ENCODE results near the gene ZFP28.

DNA sequence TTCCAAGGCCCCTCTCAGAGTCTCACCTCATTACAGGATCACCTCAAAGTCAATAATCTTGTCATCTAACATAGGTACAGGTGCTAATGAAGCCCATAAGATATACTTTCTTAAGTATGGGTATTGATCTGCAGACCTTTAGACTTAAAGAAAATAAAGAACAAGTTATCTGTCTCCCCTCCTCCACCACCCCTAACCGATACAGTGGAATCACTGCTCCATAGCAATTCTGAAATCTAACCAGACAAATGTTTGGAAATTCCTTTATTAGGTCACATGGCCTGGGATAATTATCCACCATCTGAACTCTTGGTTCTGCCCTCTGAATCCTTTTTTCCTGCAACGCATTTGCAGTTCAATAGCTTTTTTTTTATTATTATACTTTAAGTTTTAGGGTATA lies 24.0 kb downstream of the ZFP28 start:
- TF ChIP-seq, protein P1, sequence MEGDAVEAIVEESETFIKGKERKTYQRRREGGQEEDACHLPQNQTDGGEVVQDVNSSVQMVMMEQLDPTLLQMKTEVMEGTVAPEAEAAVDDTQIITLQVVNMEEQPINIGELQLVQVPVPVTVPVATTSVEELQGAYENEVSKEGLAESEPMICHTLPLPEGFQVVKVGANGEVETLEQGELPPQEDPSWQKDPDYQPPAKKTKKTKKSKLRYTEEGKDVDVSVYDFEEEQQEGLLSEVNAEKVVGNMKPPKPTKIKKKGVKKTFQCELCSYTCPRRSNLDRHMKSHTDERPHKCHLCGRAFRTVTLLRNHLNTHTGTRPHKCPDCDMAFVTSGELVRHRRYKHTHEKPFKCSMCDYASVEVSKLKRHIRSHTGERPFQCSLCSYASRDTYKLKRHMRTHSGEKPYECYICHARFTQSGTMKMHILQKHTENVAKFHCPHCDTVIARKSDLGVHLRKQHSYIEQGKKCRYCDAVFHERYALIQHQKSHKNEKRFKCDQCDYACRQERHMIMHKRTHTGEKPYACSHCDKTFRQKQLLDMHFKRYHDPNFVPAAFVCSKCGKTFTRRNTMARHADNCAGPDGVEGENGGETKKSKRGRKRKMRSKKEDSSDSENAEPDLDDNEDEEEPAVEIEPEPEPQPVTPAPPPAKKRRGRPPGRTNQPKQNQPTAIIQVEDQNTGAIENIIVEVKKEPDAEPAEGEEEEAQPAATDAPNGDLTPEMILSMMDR (IDR thresholded peaks at IDR 0.05), result no peak
- TF ChIP-seq POLR2A (IDR thresholded peaks at IDR 0.05), result no peak
